ENCODE results near the gene CLASRP.
A peak's percentile ranks its signal among the peaks of the same experiment; 100 is the strongest.

Gene CLASRP

DNA sequence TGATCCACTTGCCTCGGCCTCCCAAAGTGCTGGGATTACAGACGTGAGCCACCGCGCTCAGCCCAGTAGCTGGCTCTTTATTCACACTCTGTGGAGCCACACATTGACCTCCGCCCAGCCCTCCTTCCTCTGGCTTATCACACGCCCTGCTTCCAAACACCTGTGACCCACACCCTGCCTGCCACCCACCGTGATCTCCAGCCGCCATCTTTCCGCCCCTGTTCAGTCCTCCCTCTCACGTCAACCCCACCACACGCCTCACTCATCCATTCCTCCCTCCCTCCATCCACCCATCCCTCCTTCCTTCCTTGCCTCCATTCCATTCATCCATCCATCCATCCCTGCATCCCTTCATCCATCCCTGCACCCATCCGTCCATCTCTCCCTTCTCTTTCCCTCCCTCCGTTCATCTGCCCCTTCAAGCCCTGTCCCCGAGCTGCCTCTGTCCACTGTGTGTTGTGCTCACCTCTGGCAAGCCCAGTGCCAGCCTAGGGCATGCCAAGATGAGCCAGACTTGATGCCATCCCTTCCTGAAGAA, 19.8 kb downstream of the CLASRP start:
- no peak for DNase-seq (ENCODE audit: low read depth)
- no peak overlapping the region for H3K4me3 ChIP-seq (replicated peaks; ENCODE audit: low read depth, low read length)
- TF ChIP-seq, protein P1, sequence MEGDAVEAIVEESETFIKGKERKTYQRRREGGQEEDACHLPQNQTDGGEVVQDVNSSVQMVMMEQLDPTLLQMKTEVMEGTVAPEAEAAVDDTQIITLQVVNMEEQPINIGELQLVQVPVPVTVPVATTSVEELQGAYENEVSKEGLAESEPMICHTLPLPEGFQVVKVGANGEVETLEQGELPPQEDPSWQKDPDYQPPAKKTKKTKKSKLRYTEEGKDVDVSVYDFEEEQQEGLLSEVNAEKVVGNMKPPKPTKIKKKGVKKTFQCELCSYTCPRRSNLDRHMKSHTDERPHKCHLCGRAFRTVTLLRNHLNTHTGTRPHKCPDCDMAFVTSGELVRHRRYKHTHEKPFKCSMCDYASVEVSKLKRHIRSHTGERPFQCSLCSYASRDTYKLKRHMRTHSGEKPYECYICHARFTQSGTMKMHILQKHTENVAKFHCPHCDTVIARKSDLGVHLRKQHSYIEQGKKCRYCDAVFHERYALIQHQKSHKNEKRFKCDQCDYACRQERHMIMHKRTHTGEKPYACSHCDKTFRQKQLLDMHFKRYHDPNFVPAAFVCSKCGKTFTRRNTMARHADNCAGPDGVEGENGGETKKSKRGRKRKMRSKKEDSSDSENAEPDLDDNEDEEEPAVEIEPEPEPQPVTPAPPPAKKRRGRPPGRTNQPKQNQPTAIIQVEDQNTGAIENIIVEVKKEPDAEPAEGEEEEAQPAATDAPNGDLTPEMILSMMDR (IDR thresholded peaks at IDR 0.05; ENCODE audit: low read length, missing control alignments): no peak

DNA sequence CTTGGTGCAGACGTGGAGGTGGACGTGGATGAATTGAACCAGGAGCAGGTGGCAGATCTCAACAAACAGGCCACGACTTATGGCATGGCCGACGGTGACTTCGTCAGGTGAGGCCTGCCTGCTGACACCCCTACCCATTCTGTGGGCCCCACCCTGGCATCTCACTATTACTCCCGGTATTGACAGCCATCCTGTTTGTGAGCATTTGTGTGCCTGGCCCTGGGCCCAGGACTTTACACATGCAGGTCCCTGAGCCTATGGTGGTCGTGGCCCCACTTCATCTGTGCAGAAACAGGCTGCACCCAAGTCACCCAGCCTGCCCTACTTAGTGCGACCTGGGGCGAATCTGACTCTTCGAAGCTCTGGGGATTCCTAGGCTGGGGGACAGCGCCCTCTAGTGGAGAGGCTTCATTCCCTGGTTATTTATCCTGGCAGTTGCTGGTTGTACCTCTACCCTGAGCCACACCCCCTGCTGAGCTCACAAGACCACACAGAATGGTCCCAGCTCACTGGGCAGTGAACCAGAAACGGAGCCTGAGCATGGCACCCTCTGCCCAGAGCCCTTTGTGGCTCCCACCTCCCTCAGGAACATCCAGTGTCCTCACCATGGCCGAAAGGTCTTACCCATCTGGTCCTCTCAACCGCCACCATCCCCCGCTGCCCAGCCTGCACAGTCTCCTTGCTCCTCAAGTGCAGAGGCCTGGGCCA, 20.6 kb downstream of the CLASRP start:
- no peak overlapping the region for H3K4me3 ChIP-seq (replicated peaks; ENCODE audit: low read depth, low read length)
- TF ChIP-seq, protein P1 (IDR thresholded peaks at IDR 0.05; ENCODE audit: low read length, missing control alignments): peak; percentile 85
- peak; percentile 85 for DNase-seq (ENCODE audit: low read depth)

DNA sequence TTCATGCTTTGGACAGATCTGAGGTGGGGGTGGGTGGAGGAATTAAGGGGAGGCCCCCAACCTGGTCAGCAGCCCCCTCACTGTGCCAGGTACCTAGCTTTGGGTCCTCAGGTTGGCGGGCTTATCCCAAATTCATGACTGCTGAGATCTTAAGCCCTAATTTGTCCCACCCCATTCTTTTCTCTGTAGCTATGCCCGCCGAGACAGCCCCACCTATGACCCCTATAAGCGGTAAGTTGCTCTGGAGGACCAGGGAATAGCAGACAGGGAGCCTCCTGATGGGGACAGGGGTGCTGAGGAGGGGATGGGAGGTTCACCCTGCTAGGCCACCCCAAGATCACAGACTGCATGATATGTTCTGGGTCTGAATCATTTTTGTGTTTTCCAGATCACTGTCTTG, 23.1 kb downstream of the CLASRP start:
- no peak overlapping the region for H3K4me3 ChIP-seq (replicated peaks; ENCODE audit: low read depth, low read length)
- DNase-seq (ENCODE audit: low read depth): no peak
- TF ChIP-seq, protein P1 (IDR thresholded peaks at IDR 0.05; ENCODE audit: low read length, missing control alignments): no peak

DNA sequence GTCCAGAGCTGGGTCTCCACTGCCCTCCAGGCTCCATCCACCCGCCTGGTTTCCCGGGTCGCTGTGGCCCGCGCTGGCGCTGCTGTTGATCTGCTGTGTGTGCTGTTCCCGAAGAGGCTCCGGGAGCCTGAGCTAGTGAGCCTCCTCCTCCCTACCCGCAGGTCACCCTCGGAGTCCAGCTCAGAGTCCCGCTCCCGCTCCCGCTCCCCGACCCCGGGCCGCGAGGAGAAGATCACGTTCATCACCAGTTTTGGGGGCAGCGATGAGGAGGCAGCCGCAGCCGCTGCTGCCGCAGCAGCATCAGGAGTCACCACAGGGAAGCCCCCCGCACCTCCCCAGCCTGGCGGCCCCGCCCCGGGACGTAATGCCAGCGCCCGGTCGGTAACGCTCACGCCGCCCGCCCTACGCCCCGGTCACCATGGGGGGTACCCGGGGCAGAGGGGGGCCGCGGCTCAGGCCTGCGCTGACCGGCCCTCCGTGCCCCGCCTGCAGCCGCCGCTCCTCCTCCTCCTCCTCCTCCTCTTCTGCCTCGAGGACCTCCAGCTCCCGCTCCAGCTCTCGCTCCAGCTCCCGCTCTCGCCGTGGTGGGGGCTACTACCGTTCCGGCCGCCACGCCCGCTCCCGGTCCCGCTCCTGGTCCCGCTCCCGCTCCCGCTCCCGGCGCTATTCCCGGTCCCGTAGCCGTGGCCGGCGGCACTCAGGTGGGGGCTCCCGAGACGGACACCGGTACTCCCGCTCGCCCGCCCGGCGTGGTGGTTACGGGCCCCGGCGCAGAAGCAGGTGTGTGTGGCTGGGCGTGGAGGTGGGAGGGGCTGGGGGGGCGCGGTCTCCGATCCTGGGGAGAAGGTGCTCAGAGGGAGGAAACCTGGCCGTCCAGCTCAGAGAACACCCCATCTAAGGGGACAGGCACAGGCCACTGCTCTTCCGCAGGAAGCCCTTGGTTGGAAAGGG, 25.3 kb downstream of the CLASRP start:
- DNase-seq (ENCODE audit: low read depth): no peak
- no peak overlapping the region for H3K4me3 ChIP-seq (replicated peaks; ENCODE audit: low read depth, low read length)
- TF ChIP-seq, protein P1 (IDR thresholded peaks at IDR 0.05; ENCODE audit: low read length, missing control alignments): no peak

DNA sequence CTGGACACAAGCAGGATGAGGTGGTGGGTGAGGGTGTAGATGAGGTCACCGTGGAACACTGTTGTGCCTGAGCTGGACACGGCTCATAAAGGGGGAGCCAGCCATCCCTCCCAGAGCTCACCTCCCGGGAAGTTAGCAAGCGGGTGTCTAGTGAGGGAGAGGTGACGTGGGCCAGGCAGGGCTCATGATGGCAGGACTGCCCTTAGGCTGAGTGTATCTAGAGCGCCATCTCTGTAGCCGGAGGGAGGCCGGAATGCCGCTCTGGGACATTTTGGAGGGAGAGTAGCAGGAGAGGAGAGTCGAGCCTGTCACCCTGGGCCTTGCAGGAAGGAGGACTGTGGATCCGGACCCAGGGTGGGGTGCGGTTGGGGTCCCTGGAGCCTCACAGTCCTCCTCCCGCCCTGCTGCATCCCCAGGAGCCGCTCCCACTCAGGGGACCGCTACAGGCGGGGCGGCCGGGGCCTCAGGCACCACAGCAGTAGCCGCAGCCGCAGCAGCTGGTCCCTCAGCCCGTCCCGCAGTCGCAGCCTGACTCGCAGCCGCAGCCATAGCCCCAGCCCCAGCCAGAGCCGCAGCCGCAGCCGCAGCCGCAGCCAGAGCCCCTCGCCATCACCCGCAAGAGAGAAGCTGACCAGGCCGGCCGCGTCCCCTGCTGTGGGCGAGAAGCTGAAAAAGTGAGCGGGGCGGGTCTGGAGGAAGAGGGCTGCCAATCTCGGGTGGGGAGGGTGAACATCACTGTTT, 28.2 kb downstream of the CLASRP start:
- DNase-seq (ENCODE audit: low read depth): no peak
- TF ChIP-seq, protein P1 (IDR thresholded peaks at IDR 0.05; ENCODE audit: low read length, missing control alignments): no peak
- no peak overlapping the region for H3K4me3 ChIP-seq (replicated peaks; ENCODE audit: low read depth, low read length)

DNA sequence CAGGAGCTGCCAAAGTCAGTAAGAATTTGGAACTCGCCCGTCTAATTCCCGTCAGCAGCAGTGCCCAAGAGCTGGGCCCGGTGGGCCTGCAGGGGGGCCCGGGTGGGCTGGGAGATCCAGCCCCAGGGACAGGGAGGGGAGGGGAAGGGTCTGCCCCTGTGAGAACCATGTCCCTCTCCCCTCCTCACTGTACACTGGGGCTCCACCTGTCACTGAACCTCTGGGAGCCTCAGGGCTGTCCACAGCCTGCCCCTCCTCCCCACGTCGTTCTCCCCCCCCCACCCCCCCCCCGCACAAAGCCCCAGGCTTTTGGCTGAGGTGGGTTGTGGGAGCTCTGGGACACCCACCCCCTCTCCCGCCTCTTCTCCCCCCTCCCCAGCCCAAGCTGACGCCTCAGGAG, 29.2 kb downstream of the CLASRP start:
- no peak overlapping the region for H3K4me3 ChIP-seq (replicated peaks; ENCODE audit: low read depth, low read length)
- DNase-seq (ENCODE audit: low read depth): no peak
- TF ChIP-seq, protein P1 (IDR thresholded peaks at IDR 0.05; ENCODE audit: low read length, missing control alignments): no peak

Measured in fibroblast of pulmonary artery (primary cell).